GM10266 (cell line): Measurements from ENCODE around the gene ACOX1.

ENCODE experiments used
- DNase-seq: peaks from one replicate; pipeline ENCODE4 v3.0.0; 2012; ENCODE audit errors: extremely low spot score
- CTCF ChIP-seq: IDR thresholded peaks from 2 replicates; pipeline ENCODE4 v1.5.1; 2012; ENCODE audit warnings: mild to moderate bottlenecking, low read depth; ENCODE audit not compliant: control insufficient read depth, insufficient read depth; ENCODE audit errors: missing control alignments

The ACOX1 gene

GRCh38 chr17:75927286-75927922, 51.6 kb downstream of the ACOX1 start:
- peak; percentile 72 for DNase-seq
- peak; percentile 35 for TF ChIP-seq CTCF

- TF ChIP-seq CTCF = no peak
- DNase-seq = no peak
These were observed 52.5 kb downstream of the ACOX1 start for GRCh38 chr17:75926456-75926855.

GRCh38 chr17:75925912-75926311, 53.1 kb downstream of the ACOX1 start:
- DNase-seq = no peak
- TF ChIP-seq CTCF = no peak

- no peak for TF ChIP-seq CTCF
- no peak for DNase-seq
These were observed 53.9 kb downstream of the ACOX1 start for GRCh38 chr17:75925103-75925502.

GRCh38 chr17:75922963-75923874, 55.7 kb downstream of the ACOX1 start:
- no peak for DNase-seq
- TF ChIP-seq CTCF = no peak

GRCh38 chr17:75922173-75922961, 56.6 kb downstream of the ACOX1 start:
- DNase-seq = no peak

More at GRCh38 chr17:75922173-75922961, 56.6 kb downstream of the ACOX1 start:
- TF ChIP-seq CTCF = no peak
